Nephron progenitor cell (in vitro differentiated cells): ENCODE results near the gene ARL3.

Experiments used
- DNase-seq: peaks from one replicate; pipeline ENCODE4 v3.0.0; 2021
- H3K27ac Mint-ChIP-seq: 2 replicates; pipeline ENCODE4 v1.8.0; 2021; ENCODE audit warnings: mild to moderate bottlenecking, moderate library complexity, mixed read lengths
- H3K27me3 Mint-ChIP-seq: 2 replicates; pipeline ENCODE4 v1.8.0; 2021; ENCODE audit warnings: mild to moderate bottlenecking, low read depth, mixed read lengths; ENCODE audit not compliant: poor library complexity
- H3K36me3 Mint-ChIP-seq: 2 replicates; pipeline ENCODE4 v1.8.0; 2021; ENCODE audit warnings: low read depth, mixed read lengths
- H3K4me1 Mint-ChIP-seq: 2 replicates; pipeline ENCODE4 v1.8.0; 2021; ENCODE audit warnings: mixed read lengths
- H3K4me3 Mint-ChIP-seq: 2 replicates; pipeline ENCODE4 v1.8.0; 2021; ENCODE audit warnings: mild to moderate bottlenecking, moderate library complexity, mixed read lengths
- H3K9me3 Mint-ChIP-seq: 2 replicates; pipeline ENCODE4 v1.8.0; 2021; ENCODE audit warnings: mild to moderate bottlenecking, moderate library complexity, mixed read lengths
- CTCF ChIP-seq: fragments of 200-600 bp; sonication (generic); IDR thresholded peaks from 2 replicates; pipeline ENCODE4 v1.5.0; 2021; ENCODE audit warnings: antibody characterized with exemption

ARL3 gene

GRCh38 chr10:102691285-102692066 is 22.7 kb downstream of the ARL3 start:
- no peak for DNase-seq
- no peak overlapping the region for H3K4me3 Mint-ChIP-seq
- H3K36me3 Mint-ChIP-seq = peaks cover 38% of the 10 kb centered on the region
- no peaks in the 10 kb centered on the region for H3K4me1 Mint-ChIP-seq
- TF ChIP-seq CTCF = no peak
- no peak overlapping the region for H3K27ac Mint-ChIP-seq
- no peaks in the 10 kb centered on the region for H3K9me3 Mint-ChIP-seq
- H3K27me3 Mint-ChIP-seq = no peaks in the 10 kb centered on the region

- Mint-ChIP-seq H3K36me3 (peaks cover 57% of the 10 kb centered on the region), H3K4me3 (no peak overlapping the region), H3K9me3 (no peaks in the 10 kb centered on the region), H3K27ac (no peak overlapping the region), H3K27me3 (no peaks in the 10 kb centered on the region), H3K4me1 (peaks cover 32% of the 10 kb centered on the region)
- no peak for DNase-seq
- TF ChIP-seq CTCF = no peak
Observed at GRCh38 chr10:102683736-102684135, 30.5 kb downstream of the ARL3 start.

- peaks cover 54% of the 10 kb centered on the region for H3K36me3 Mint-ChIP-seq
- no peak overlapping the region for H3K4me3 Mint-ChIP-seq
- no peaks in the 10 kb centered on the region for H3K27me3 Mint-ChIP-seq
- TF ChIP-seq CTCF = no peak
- no peak for DNase-seq
- no peaks in the 10 kb centered on the region for H3K9me3 Mint-ChIP-seq
- H3K27ac Mint-ChIP-seq = no peak overlapping the region
- peaks cover 39% of the 10 kb centered on the region for H3K4me1 Mint-ChIP-seq
Observed at GRCh38 chr10:102682981-102683380, 31.2 kb downstream of the ARL3 start.

- Mint-ChIP-seq H3K4me1 (peaks cover 45% of the 10 kb centered on the region), H3K27ac (peak overlapping the region; percentile 65), H3K4me3 (no peak overlapping the region), H3K36me3 (peaks cover 48% of the 10 kb centered on the region), H3K9me3 (no peaks in the 10 kb centered on the region), H3K27me3 (no peaks in the 10 kb centered on the region)
- DNase-seq = no peak
- TF ChIP-seq CTCF = no peak
Observed at GRCh38 chr10:102682416-102682815, 31.8 kb downstream of the ARL3 start.

- no peak for TF ChIP-seq CTCF
- Mint-ChIP-seq H3K4me1 (peaks cover 52% of the 10 kb centered on the region), H3K9me3 (no peaks in the 10 kb centered on the region), H3K4me3 (no peak overlapping the region), H3K27me3 (no peaks in the 10 kb centered on the region), H3K36me3 (peaks cover 48% of the 10 kb centered on the region), H3K27ac (no peak overlapping the region)
- no peak for DNase-seq
Observed at GRCh38 chr10:102681696-102682095, 32.5 kb downstream of the ARL3 start.

- Mint-ChIP-seq H3K4me3 (no peak overlapping the region), H3K9me3 (no peaks in the 10 kb centered on the region), H3K27me3 (no peaks in the 10 kb centered on the region), H3K36me3 (peaks cover 38% of the 10 kb centered on the region), H3K4me1 (peaks cover 73% of the 10 kb centered on the region), H3K27ac (no peak overlapping the region)
- DNase-seq = no peak
- TF ChIP-seq CTCF = no peak
Observed at GRCh38 chr10:102679596-102679995, 34.6 kb downstream of the ARL3 start.
